Uterus (tissue), 2 donors: ENCODE data around the gene NHS.

Experiments
- CTCF ChIP-seq, 4 experiments: fragments of 200-600 bp in 2 of 4; fragments of 450-650 bp in 2 of 4; sonication (generic) in 2 of 4; IDR thresholded peaks; one replicate each; pipeline ENCODE4 v1.5.1; 2016 to 2019; ENCODE audit warnings: antibody characterized with exemption in 4 of 4, mild to moderate bottlenecking in 2 of 4, moderate library complexity in 1 of 4
- POLR2A ChIP-seq, 2 donors: fragments of 450-650 bp; IDR thresholded peaks; one replicate each; pipeline ENCODE4 v1.6.1; 2016; ENCODE audit warnings: antibody characterized with exemption in 2 of 2, mild to moderate bottlenecking in 1 of 2, moderate library complexity in 1 of 2

- TF ChIP-seq CTCF (IDR thresholded peaks at IDR 0.05): no peak
- TF ChIP-seq POLR2A (IDR thresholded peaks at IDR 0.05): no peak
Observed at GRCh38 chrX:17687648-17688047, 312.6 kb downstream of the NHS start.
